H1 (cell line): ENCODE data around the gene FNDC10. TPM values are rescaled to one million over a fixed set of nuclear protein-coding genes. Genes with fewer than 3 reads are reported as not detected.

Experiments
- BRCA1 ChIP-seq: IDR thresholded peaks from 2 replicates; pipeline ENCODE4 v1.6.1; 2012; ENCODE audit warnings: low read depth, low read length, improper control_type of control experiment
- EZH2 ChIP-seq: fragments of 200-600 bp; sonication (generic); IDR thresholded peaks from 2 replicates; pipeline ENCODE4 v1.7.1; 2012; ENCODE audit warnings: low read depth, mild to moderate bottlenecking, moderate library complexity, low read length, inconsistent platforms; ENCODE audit not compliant: severe bottlenecking
- RBBP5 ChIP-seq: IDR thresholded peaks from 2 replicates; pipeline ENCODE4 v1.7.1; 2012; ENCODE audit warnings: low read depth, mild to moderate bottlenecking, inconsistent platforms, low read length, moderate library complexity, borderline replicate concordance
- SP1 ChIP-seq: IDR thresholded peaks from 2 replicates; pipeline ENCODE4 v1.6.1; 2011; ENCODE audit warnings: low read depth, low read length
- SUZ12 ChIP-seq: fragments of 200-600 bp; sonication (generic); IDR thresholded peaks from 2 replicates; pipeline ENCODE4 v1.6.1; 2012; ENCODE audit warnings: mild to moderate bottlenecking, inconsistent platforms, low read length, moderate library complexity, mixed read lengths
- TAF7 ChIP-seq: optimal IDR thresholded peaks from 2 replicates; pipeline ENCODE3; 2011; ENCODE audit warnings: low read depth, mild to moderate bottlenecking, inconsistent platforms, low read length, moderate library complexity, borderline replicate concordance
- polyA plus RNA-seq, 7 experiments: library from polyadenylated mRNA; depleted of rRNA in 3 of 7; stranded (reverse) in 5 of 7; unstranded in 2 of 7; fragments of >200 nt in 5 of 7; fragments of 200-250 nt in 2 of 7; gene quantifications; 1 replicate in 5 of 7; 2 replicates in 1 of 7; 4 replicates in 1 of 7; pipeline versions ENCODE4 v1.2.1 to v1.2.3, GENCODE V29; 2011 to 2013; ENCODE audit warnings: missing spikeins in 2 of 7, mixed read lengths in 2 of 7
- total RNA-seq: library from RNA; stranded (reverse); fragmentation: NEBNext Ultra II Directional; extraction: Animal tissue kit (Norgen Biotek cat#: 25700); gene quantifications from 2 replicates; pipeline ENCODE4 v1.2.1, GENCODE V29; 2021
- TF ChIP-seq, protein P1 (sequence below): fragments of 300-600 bp; sonication (generic); IDR thresholded peaks from 2 replicates; pipeline ENCODE4 v1.7.1; 2012; ENCODE audit warnings: low read length, moderate library complexity, mild to moderate bottlenecking, inconsistent platforms; ENCODE audit not compliant: insufficient replicate concordance

FNDC10 gene
- total and polyA plus RNA-seq, 2 of the 8 experiments (the other 6 are each of a cell fraction or from before 2014, with no cell fraction given) = 19.0 to 21.8 TPM

DNA sequence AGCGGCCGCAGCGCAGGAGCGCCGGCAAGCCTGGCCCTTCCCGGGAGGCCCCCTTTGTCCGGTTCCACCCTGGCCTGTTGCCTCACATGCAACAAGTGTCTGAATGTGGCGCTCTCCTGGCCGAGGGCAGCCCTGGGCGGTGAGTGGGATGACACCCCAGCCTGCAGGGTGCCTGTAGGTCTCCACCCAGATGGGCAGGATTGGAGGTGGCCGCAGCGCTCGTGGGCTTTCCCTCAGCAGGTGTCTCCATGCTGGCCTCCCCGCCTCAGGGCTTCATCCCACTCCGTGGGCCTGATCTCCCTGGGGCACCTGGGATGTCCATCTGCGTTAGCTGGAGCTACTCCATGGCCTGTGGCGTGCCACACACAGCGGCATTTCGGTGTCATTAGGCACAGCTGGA, 16.9 kb upstream of the FNDC10 start (continued):
- TF ChIP-seq, protein P1, sequence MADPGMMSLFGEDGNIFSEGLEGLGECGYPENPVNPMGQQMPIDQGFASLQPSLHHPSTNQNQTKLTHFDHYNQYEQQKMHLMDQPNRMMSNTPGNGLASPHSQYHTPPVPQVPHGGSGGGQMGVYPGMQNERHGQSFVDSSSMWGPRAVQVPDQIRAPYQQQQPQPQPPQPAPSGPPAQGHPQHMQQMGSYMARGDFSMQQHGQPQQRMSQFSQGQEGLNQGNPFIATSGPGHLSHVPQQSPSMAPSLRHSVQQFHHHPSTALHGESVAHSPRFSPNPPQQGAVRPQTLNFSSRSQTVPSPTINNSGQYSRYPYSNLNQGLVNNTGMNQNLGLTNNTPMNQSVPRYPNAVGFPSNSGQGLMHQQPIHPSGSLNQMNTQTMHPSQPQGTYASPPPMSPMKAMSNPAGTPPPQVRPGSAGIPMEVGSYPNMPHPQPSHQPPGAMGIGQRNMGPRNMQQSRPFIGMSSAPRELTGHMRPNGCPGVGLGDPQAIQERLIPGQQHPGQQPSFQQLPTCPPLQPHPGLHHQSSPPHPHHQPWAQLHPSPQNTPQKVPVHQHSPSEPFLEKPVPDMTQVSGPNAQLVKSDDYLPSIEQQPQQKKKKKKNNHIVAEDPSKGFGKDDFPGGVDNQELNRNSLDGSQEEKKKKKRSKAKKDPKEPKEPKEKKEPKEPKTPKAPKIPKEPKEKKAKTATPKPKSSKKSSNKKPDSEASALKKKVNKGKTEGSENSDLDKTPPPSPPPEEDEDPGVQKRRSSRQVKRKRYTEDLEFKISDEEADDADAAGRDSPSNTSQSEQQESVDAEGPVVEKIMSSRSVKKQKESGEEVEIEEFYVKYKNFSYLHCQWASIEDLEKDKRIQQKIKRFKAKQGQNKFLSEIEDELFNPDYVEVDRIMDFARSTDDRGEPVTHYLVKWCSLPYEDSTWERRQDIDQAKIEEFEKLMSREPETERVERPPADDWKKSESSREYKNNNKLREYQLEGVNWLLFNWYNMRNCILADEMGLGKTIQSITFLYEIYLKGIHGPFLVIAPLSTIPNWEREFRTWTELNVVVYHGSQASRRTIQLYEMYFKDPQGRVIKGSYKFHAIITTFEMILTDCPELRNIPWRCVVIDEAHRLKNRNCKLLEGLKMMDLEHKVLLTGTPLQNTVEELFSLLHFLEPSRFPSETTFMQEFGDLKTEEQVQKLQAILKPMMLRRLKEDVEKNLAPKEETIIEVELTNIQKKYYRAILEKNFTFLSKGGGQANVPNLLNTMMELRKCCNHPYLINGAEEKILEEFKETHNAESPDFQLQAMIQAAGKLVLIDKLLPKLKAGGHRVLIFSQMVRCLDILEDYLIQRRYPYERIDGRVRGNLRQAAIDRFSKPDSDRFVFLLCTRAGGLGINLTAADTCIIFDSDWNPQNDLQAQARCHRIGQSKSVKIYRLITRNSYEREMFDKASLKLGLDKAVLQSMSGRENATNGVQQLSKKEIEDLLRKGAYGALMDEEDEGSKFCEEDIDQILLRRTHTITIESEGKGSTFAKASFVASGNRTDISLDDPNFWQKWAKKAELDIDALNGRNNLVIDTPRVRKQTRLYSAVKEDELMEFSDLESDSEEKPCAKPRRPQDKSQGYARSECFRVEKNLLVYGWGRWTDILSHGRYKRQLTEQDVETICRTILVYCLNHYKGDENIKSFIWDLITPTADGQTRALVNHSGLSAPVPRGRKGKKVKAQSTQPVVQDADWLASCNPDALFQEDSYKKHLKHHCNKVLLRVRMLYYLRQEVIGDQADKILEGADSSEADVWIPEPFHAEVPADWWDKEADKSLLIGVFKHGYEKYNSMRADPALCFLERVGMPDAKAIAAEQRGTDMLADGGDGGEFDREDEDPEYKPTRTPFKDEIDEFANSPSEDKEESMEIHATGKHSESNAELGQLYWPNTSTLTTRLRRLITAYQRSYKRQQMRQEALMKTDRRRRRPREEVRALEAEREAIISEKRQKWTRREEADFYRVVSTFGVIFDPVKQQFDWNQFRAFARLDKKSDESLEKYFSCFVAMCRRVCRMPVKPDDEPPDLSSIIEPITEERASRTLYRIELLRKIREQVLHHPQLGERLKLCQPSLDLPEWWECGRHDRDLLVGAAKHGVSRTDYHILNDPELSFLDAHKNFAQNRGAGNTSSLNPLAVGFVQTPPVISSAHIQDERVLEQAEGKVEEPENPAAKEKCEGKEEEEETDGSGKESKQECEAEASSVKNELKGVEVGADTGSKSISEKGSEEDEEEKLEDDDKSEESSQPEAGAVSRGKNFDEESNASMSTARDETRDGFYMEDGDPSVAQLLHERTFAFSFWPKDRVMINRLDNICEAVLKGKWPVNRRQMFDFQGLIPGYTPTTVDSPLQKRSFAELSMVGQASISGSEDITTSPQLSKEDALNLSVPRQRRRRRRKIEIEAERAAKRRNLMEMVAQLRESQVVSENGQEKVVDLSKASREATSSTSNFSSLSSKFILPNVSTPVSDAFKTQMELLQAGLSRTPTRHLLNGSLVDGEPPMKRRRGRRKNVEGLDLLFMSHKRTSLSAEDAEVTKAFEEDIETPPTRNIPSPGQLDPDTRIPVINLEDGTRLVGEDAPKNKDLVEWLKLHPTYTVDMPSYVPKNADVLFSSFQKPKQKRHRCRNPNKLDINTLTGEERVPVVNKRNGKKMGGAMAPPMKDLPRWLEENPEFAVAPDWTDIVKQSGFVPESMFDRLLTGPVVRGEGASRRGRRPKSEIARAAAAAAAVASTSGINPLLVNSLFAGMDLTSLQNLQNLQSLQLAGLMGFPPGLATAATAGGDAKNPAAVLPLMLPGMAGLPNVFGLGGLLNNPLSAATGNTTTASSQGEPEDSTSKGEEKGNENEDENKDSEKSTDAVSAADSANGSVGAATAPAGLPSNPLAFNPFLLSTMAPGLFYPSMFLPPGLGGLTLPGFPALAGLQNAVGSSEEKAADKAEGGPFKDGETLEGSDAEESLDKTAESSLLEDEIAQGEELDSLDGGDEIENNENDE = no peak
- TF ChIP-seq RBBP5 (no peak), BRCA1 (no peak), EZH2 (no peak), SUZ12 (no peak), SP1 (no peak), TAF7 (no peak)
